Measurements from ENCODE around the gene SYT3.

GRCh38 chr19:50639121-50640112 lies at the start of gene SYT3:
- TF ChIP-seq CTCF (conservative IDR thresholded peaks at IDR 0.05; ENCODE audit: low read depth in 2 of 2) (no peak), POLR2AphosphoS5 (IDR thresholded peaks at IDR 0.05; ENCODE audit: low read depth) (peak; percentile 89), EZH2 (IDR thresholded peaks at IDR 0.05; ENCODE audit: low read depth, unreplicated experiment) (no peak), JUNB (IDR thresholded peaks at IDR 0.05; ENCODE audit: unreplicated experiment) (no peak), STAT1 (IDR thresholded peaks at IDR 0.05; ENCODE audit: unreplicated experiment) (no peak)

All from GM23338 (cell line).